CD14-positive monocyte (primary cell): ENCODE data around the gene OR12D2. TPM values are rescaled to one million over a fixed set of nuclear protein-coding genes. Genes with fewer than 3 reads are reported as not detected.
"Not testable (repeated sequence)": the region's sequence is repeated elsewhere in the genome, so short reads cannot be mapped to it uniquely, and the experiment has no call there.

Source experiments
- DNase-seq, 3 donors: peaks; one replicate each; pipeline ENCODE4 v3.0.0-alpha.2; 2011 to 2022
- H2AFZ ChIP-seq: 2 replicates; pipeline ENCODE4 v1.6.0; 2012; ENCODE audit warnings: mild to moderate bottlenecking, low read depth, low read length, inconsistent platforms; ENCODE audit not compliant: insufficient read depth, poor library complexity, severe bottlenecking
- H3K27ac ChIP-seq, 2 donors: 1 replicate in 1 of 2; 2 replicates in 1 of 2; pipeline ENCODE4 v1.5.1; 2012 to 2013; ENCODE audit warnings: low read length in 2 of 2, control low read depth in 1 of 2, inconsistent platforms in 1 of 2, low read depth in 1 of 2, mild to moderate bottlenecking in 1 of 2
- H3K27me3 ChIP-seq, 2 donors: one replicate each; pipeline versions ENCODE4 v1.6.0 to v1.6.1; 2011 to 2013; ENCODE audit warnings: low read length in 2 of 2; ENCODE audit not compliant: control insufficient read depth in 2 of 2, insufficient read depth in 2 of 2
- H3K36me3 ChIP-seq, 2 donors: replicated peaks in 1 of 2; 1 replicate in 1 of 2; 2 replicates in 1 of 2; pipeline versions ENCODE4 v1.5.1 to v1.6.1; 2012 to 2013; ENCODE audit warnings: low read length in 2 of 2, control low read depth in 1 of 2, inconsistent platforms in 1 of 2, mild to moderate bottlenecking in 1 of 2; ENCODE audit not compliant: insufficient read depth in 2 of 2, control insufficient read depth in 1 of 2
- H3K4me1 ChIP-seq, 2 donors: 1 replicate in 1 of 2; 2 replicates in 1 of 2; pipeline versions ENCODE4 v1.5.1 to v1.6.1; 2012 to 2013; ENCODE audit warnings: low read length in 2 of 2, control low read depth in 1 of 2, inconsistent platforms in 1 of 2, mild to moderate bottlenecking in 1 of 2, moderate library complexity in 1 of 2; ENCODE audit not compliant: insufficient read depth in 2 of 2, control insufficient read depth in 1 of 2
- H3K4me2 ChIP-seq: replicated peaks from 2 replicates; pipeline ENCODE3; 2012; ENCODE audit warnings: low read length, moderate library complexity, mild to moderate bottlenecking; ENCODE audit not compliant: poor library complexity, severe bottlenecking; ENCODE audit errors: extremely low read depth
- H3K4me3 ChIP-seq, 3 experiments: fragments of 200-600 bp in 1 of 3; sonication (generic) in 1 of 3; replicated peaks in 1 of 3; 1 replicate in 2 of 3; 2 replicates in 1 of 3; pipeline ENCODE4 v1.5.1; 2011 to 2013; ENCODE audit warnings: low read length in 3 of 3, mild to moderate bottlenecking in 3 of 3, control low read depth in 2 of 3, low read depth in 2 of 3, inconsistent platforms in 1 of 3, moderate library complexity in 1 of 3
- H3K79me2 ChIP-seq: 2 replicates; pipeline ENCODE4 v1.6.0; 2012; ENCODE audit warnings: mild to moderate bottlenecking, control low read depth, inconsistent platforms, low read length, moderate library complexity; ENCODE audit not compliant: insufficient read depth
- H3K9ac ChIP-seq: 2 replicates; pipeline ENCODE4 v1.6.0; 2017; ENCODE audit warnings: low read length, mild to moderate bottlenecking; ENCODE audit not compliant: insufficient read depth, poor library complexity, severe bottlenecking
- H3K9me3 ChIP-seq, 2 donors: replicated peaks in 1 of 2; 1 replicate in 1 of 2; 2 replicates in 1 of 2; pipeline versions ENCODE4 v1.5.1 to v1.6.1; 2012 to 2013; ENCODE audit warnings: low read length in 2 of 2, control low read depth in 1 of 2; ENCODE audit not compliant: control insufficient read depth in 1 of 2, insufficient read depth in 1 of 2
- H4K20me1 ChIP-seq: 2 replicates; pipeline ENCODE4 v1.6.0; 2012; ENCODE audit warnings: mild to moderate bottlenecking, low read length, control low read depth, moderate library complexity; ENCODE audit not compliant: insufficient read depth
- H3K27ac Mint-ChIP-seq, 7 donors: one replicate each; pipeline ENCODE4 v1.8.0; 2020; ENCODE audit warnings: mild to moderate bottlenecking in 7 of 7, mixed read lengths in 7 of 7, moderate library complexity in 6 of 7, inconsistent platforms in 2 of 7
- H3K27me3 Mint-ChIP-seq, 3 donors: one replicate each; pipeline ENCODE4 v1.8.0; 2021 to 2022; ENCODE audit warnings: low read depth in 3 of 3, mild to moderate bottlenecking in 3 of 3, mixed read lengths in 3 of 3, moderate library complexity in 3 of 3, inconsistent platforms in 1 of 3
- H3K36me3 Mint-ChIP-seq, 2 donors: one replicate each; pipeline ENCODE4 v1.8.0; 2020; ENCODE audit warnings: mixed read lengths in 2 of 2, inconsistent platforms in 1 of 2, mild to moderate bottlenecking in 1 of 2
- H3K4me1 Mint-ChIP-seq: one replicate; pipeline ENCODE4 v1.8.0; 2020; ENCODE audit warnings: mild to moderate bottlenecking, mixed read lengths
- H3K4me3 Mint-ChIP-seq, 2 donors: one replicate each; pipeline ENCODE4 v1.8.0; 2020; ENCODE audit warnings: mild to moderate bottlenecking in 2 of 2, mixed read lengths in 2 of 2, moderate library complexity in 1 of 2
- H3K9me3 Mint-ChIP-seq, 7 donors: one replicate each; pipeline ENCODE4 v1.8.0; 2020 to 2022; ENCODE audit warnings: mixed read lengths in 7 of 7, mild to moderate bottlenecking in 6 of 7, moderate library complexity in 6 of 7, inconsistent platforms in 2 of 7
- whole genome bisulfite sequencing: methylation state at CpG from one replicate; pipeline ENCODE4 v1.1.5; 2013; ENCODE audit warnings: missing lambda C conversion rate; ENCODE audit not compliant: insufficient coverage; 5-methylcytosine and 5-hydroxymethylcytosine counted together
- intact Hi-C, 2 donors: fragments of 100-400 bp; cut with micrococcal nuclease; formaldehyde crosslinking; loops; one replicate each; pipeline versions ENCODE4 v1.15.0 to v1.15.1; 2023
- polyA plus RNA-seq, 3 donors: library from polyadenylated mRNA; depleted of rRNA in 1 of 3; unstranded in 2 of 3; stranded (reverse) in 1 of 3; fragments of 300-500 nt in 2 of 3; fragments of >200 nt in 1 of 3; fragmentation: Illumina TruSeq in 2 of 3; gene quantifications; 1 replicate in 2 of 3; 2 replicates in 1 of 3; pipeline ENCODE4 v1.2.3, GENCODE V29; 2012 to 2021
- TF ChIP-seq, protein P1 (sequence below): fragments of 200-600 bp; IDR thresholded peaks from one replicate; pipeline ENCODE4 v1.8.0; 2022; ENCODE audit warnings: antibody characterized with exemption, mild to moderate bottlenecking

OR12D2 gene
- polyA plus RNA-seq, 3 donors = not detected

GRCh38 chr6:29425075-29425474 is 29.6 kb downstream of the OR12D2 start:
- no peaks in the 10 kb centered on the region for H4K20me1 ChIP-seq
- TF ChIP-seq, protein P1, sequence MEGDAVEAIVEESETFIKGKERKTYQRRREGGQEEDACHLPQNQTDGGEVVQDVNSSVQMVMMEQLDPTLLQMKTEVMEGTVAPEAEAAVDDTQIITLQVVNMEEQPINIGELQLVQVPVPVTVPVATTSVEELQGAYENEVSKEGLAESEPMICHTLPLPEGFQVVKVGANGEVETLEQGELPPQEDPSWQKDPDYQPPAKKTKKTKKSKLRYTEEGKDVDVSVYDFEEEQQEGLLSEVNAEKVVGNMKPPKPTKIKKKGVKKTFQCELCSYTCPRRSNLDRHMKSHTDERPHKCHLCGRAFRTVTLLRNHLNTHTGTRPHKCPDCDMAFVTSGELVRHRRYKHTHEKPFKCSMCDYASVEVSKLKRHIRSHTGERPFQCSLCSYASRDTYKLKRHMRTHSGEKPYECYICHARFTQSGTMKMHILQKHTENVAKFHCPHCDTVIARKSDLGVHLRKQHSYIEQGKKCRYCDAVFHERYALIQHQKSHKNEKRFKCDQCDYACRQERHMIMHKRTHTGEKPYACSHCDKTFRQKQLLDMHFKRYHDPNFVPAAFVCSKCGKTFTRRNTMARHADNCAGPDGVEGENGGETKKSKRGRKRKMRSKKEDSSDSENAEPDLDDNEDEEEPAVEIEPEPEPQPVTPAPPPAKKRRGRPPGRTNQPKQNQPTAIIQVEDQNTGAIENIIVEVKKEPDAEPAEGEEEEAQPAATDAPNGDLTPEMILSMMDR = no peak
- WGBS = no CpG with 5 or more reads among the region's 1 CpG
- DNase-seq = no peak
- Mint-ChIP-seq H3K27me3 (peaks cover 4 to 9% (median 6%) of the 10 kb centered on the region in 3 donors), H3K4me1 (no peaks in the 10 kb centered on the region), H3K36me3 (no peaks in the 10 kb centered on the region), H3K4me3 (no peak overlapping the region), H3K9me3 (peaks cover 0 to 4% (median 2%) of the 10 kb centered on the region in 7 donors), H3K27ac (no peak overlapping the region)
- intact Hi-C loops = no loop called here
- H3K9me3 ChIP-seq = no peaks in the 10 kb centered on the region
- H3K79me2 ChIP-seq = no peaks in the 10 kb centered on the region
- H2AFZ ChIP-seq = no peak overlapping the region
- H3K27me3 ChIP-seq = no peaks in the 10 kb centered on the region
- no peak overlapping the region for H3K4me2 ChIP-seq
- no peak overlapping the region for H3K9ac ChIP-seq
- H3K27ac ChIP-seq = no peak overlapping the region
- H3K36me3 ChIP-seq = no peaks in the 10 kb centered on the region
- H3K4me1 ChIP-seq = no peaks in the 10 kb centered on the region
- H3K4me3 ChIP-seq = no peak overlapping the region

DNA sequence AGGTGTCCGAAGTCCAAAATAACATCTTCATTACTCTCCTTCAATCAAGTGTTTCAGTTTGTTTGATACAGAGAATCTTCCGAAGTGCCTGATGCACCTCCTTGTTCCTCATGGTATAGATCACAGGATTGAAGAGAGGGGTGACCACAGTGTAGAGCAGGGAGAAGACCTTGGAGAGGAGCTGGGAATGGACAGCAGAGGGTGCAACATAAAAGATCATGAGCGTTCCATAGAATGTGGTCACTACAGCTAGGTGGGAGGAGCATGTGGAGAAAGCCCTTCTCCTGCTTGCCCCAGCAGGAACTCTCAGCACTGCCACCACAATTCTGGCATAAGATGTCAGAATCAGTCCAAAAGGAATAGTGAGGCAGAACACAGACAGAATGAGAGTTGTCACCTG is 31.2 kb downstream of the OR12D2 start:
- no peak for DNase-seq
- H3K4me1 Mint-ChIP-seq = no peaks in the 10 kb centered on the region
- Histone ChIP-seq H3K36me3 (no peaks in the 10 kb centered on the region), H2AFZ (no peak overlapping the region), H3K79me2 (no peaks in the 10 kb centered on the region), H3K4me1 (no peaks in the 10 kb centered on the region), H3K4me3 (no peak overlapping the region), H3K27ac (no peak overlapping the region), H3K27me3 (no peaks in the 10 kb centered on the region), H4K20me1 (no peaks in the 10 kb centered on the region), H3K9me3 (no peaks in the 10 kb centered on the region), H3K4me2 (no peak overlapping the region), H3K9ac (no peak overlapping the region)
- no peaks in the 10 kb centered on the region for H3K36me3 Mint-ChIP-seq
- H3K4me3 Mint-ChIP-seq = no peak overlapping the region
- peaks cover 4 to 9% (median 6%) of the 10 kb centered on the region in 3 donors for H3K27me3 Mint-ChIP-seq
- peaks cover 0 to 4% (median 1%) of the 10 kb centered on the region in 7 donors for H3K9me3 Mint-ChIP-seq
- WGBS = no CpG with 5 or more reads among the region's 3 CpGs
- no peak overlapping the region for H3K27ac Mint-ChIP-seq
- TF ChIP-seq, protein P1 = no peak
- intact Hi-C loops = no loop called here

GRCh38 chr6:29436730-29437129 is 41.3 kb downstream of the OR12D2 start:
- H4K20me1 ChIP-seq, H3K9ac ChIP-seq, H3K4me3 ChIP-seq, H3K9me3 ChIP-seq, H3K36me3 ChIP-seq, H3K4me1 ChIP-seq, H3K4me2 ChIP-seq, intact Hi-C loops, H3K27me3 ChIP-seq, H3K4me1 Mint-ChIP-seq, H3K27ac Mint-ChIP-seq, H2AFZ ChIP-seq, H3K4me3 Mint-ChIP-seq, H3K79me2 ChIP-seq, H3K36me3 Mint-ChIP-seq, H3K9me3 Mint-ChIP-seq, DNase-seq, H3K27me3 Mint-ChIP-seq, H3K27ac ChIP-seq: not testable (repeated sequence)
- 100% methylated on average over 3 of the region's 18 CpGs for WGBS
